HUES64 (cell line): ENCODE results near the gene NT5DC4. TPM values are rescaled to one million over a fixed set of nuclear protein-coding genes. Genes with fewer than 3 reads are reported as not detected.

Experiments used
- H3K27ac ChIP-seq: 2 replicates; pipeline ENCODE4 v1.7.0; 2013; ENCODE audit warnings: low read depth, low read length, inconsistent platforms
- H3K27me3 ChIP-seq: 2 replicates; pipeline ENCODE4 v1.6.1; 2013; ENCODE audit warnings: mild to moderate bottlenecking, low read length; ENCODE audit not compliant: insufficient read depth
- H3K36me3 ChIP-seq: 2 replicates; pipeline ENCODE4 v1.6.1; 2013; ENCODE audit warnings: mild to moderate bottlenecking, low read length; ENCODE audit not compliant: insufficient read depth
- H3K4me1 ChIP-seq: 2 replicates; pipeline ENCODE4 v1.6.1; 2013; ENCODE audit warnings: mild to moderate bottlenecking, low read length, moderate library complexity; ENCODE audit not compliant: insufficient read depth
- H3K4me3 ChIP-seq: 2 replicates; pipeline ENCODE4 v1.5.1; 2013; ENCODE audit warnings: mild to moderate bottlenecking, low read length, moderate library complexity
- H3K9ac ChIP-seq: 2 replicates; pipeline ENCODE4 v1.6.1; 2013; ENCODE audit warnings: mild to moderate bottlenecking, low read depth, low read length
- H3K9me3 ChIP-seq: 2 replicates; pipeline ENCODE4 v1.6.1; 2013; ENCODE audit warnings: low read depth, low read length; ENCODE audit not compliant: insufficient read depth
- WGBS: fragments of 150-250, 120-280 bp; methylation state at CpG from one replicate; pipeline ENCODE4 v1.1.7; 2013; ENCODE audit warnings: missing lambda C conversion rate; 5-methylcytosine and 5-hydroxymethylcytosine counted together
- polyA plus RNA-seq, 2 experiments: library from polyadenylated mRNA; stranded (reverse); fragments of 50-300 nt; gene quantifications; one replicate each; pipeline ENCODE4 v1.2.3, GENCODE V29; 2013

Gene NT5DC4
- not detected for polyA plus RNA-seq (2013, experiment 1 of 2)
- polyA plus RNA-seq (2013, experiment 2 of 2), result not detected

DNA sequence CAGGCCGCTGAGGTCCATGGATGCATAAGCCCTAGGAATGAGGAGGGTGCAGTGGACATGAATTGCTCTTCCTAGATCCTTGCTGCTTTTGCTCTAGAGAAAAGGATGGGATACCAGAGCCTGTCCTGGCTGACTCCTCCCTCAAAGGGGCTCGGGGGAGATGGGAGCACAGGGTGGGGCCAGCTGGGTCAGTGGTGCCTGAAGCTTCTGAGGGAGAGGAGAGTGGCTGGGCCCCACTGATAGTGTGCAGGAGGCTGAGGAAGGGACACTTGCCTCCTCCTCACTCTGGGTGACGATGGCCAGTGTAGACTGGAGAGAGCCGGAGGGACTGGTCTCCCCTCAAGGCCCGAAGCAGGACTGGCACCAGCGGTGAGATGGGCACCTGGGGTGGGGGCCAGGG is at the start of gene NT5DC4:
Gene NT5DC4 (plus strand): TSS at position 236 of the 400 bp plus-strand sequence. CDS start 60 bp downstream, at position 296.
- H3K4me1 ChIP-seq, result no peaks in the 10 kb centered on the region
- H3K9me3 ChIP-seq, result no peaks in the 10 kb centered on the region
- H3K9ac ChIP-seq, result no peak within 1 kb of the TSS
- no peaks in the 10 kb centered on the region for H3K36me3 ChIP-seq
- no peaks in the 10 kb centered on the region for H3K27me3 ChIP-seq
- 92% methylated on average over 6 of the region's 6 CpGs for WGBS
- no peak within 1 kb of the TSS for H3K4me3 ChIP-seq
- no peak within 1 kb of the TSS for H3K27ac ChIP-seq

DNA sequence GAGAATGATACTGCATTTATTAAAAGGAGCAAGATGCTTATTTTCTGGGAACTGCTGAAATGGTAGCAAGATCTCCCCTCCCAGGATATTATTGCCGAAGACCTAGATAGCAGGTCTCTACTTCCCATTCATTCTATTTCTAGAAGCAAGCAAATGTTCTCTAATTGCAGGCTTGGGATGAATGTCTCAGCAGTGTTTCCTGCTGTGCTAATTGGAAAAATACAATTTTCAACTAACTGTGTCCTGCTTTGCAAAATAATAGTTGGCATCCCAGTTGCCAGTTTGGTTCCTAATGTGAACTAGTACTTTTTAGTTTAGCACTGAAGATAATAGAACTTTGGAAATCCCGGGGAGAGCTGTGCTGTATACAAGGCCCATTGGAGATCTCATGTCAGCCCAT is 49.0 kb upstream of the NT5DC4 start:
- Histone ChIP-seq H3K9me3 (no peaks in the 10 kb centered on the region), H3K27me3 (peaks cover 3% of the 10 kb centered on the region; the same call in 1 of the 2 replicates), H3K4me1 (peaks cover 8% of the 10 kb centered on the region; the same call in 1 of the 2 replicates), H3K36me3 (peaks cover 3% of the 10 kb centered on the region; the same call in 1 of the 2 replicates), H3K9ac (no peak overlapping the region), H3K27ac (no peak overlapping the region), H3K4me3 (no peak overlapping the region)
- 74% methylated on average over 2 of the region's 2 CpGs for WGBS

GRCh38 chr2:112673008-112673407 is 47.8 kb upstream of the NT5DC4 start:
- Histone ChIP-seq H3K36me3 (no peaks in the 10 kb centered on the region), H3K27ac (no peak overlapping the region), H3K9ac (no peak overlapping the region), H3K27me3 (peaks cover 3% of the 10 kb centered on the region; the same call in 1 of the 2 replicates), H3K4me1 (peaks cover 8% of the 10 kb centered on the region; the same call in 1 of the 2 replicates), H3K9me3 (no peaks in the 10 kb centered on the region), H3K4me3 (no peak overlapping the region)
- WGBS, result 100% methylated on average over 1 of the region's 1 CpG

DNA sequence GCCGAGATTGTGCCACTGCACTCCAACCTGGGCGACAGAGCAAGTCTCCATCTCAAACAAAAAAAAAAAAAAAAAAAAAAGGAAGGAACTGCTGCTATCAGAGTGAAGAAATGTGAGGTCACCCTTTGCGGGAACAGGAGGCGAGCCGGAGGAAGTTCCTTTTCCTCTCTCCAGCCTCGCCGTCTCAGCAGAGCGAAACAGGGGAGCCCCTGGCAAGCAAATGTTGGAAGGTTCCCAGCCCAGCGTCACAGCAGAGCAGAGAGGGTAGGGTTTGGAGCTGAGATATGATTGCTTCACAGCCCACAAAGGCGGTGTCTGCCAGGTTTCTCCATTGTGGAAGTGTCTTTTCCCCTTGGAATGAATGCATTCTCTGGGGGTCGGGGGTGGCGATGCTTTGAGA is 46.6 kb upstream of the NT5DC4 start:
- Histone ChIP-seq H3K4me3 (no peak overlapping the region), H3K4me1 (peaks cover 8% of the 10 kb centered on the region; the same call in 1 of the 2 replicates), H3K9ac (no peak overlapping the region), H3K27ac (no peak overlapping the region), H3K36me3 (no peaks in the 10 kb centered on the region), H3K27me3 (peaks cover 3% of the 10 kb centered on the region; the same call in 1 of the 2 replicates), H3K9me3 (no peaks in the 10 kb centered on the region)
- WGBS, result 91% methylated on average over 12 of the region's 12 CpGs

GRCh38 chr2:112679484-112679883 is 41.3 kb upstream of the NT5DC4 start:
- Histone ChIP-seq H3K36me3 (no peaks in the 10 kb centered on the region), H3K4me3 (no peak overlapping the region), H3K9me3 (no peaks in the 10 kb centered on the region), H3K9ac (no peak overlapping the region), H3K27me3 (no peaks in the 10 kb centered on the region), H3K4me1 (no peaks in the 10 kb centered on the region), H3K27ac (no peak overlapping the region)
- 80% methylated on average over 3 of the region's 3 CpGs for WGBS

- Histone ChIP-seq H3K9ac (no peak overlapping the region), H3K4me1 (no peaks in the 10 kb centered on the region), H3K4me3 (no peak overlapping the region), H3K36me3 (no peaks in the 10 kb centered on the region), H3K9me3 (no peaks in the 10 kb centered on the region), H3K27ac (no peak overlapping the region), H3K27me3 (no peaks in the 10 kb centered on the region)
- WGBS, result 91% methylated on average over 5 of the region's 5 CpGs
Measured at GRCh38 chr2:112680666-112681101, 40.1 kb upstream of the NT5DC4 start.

GRCh38 chr2:112682101-112682500 is 38.7 kb upstream of the NT5DC4 start:
- H3K9ac ChIP-seq, result no peak overlapping the region
- no peak overlapping the region for H3K4me3 ChIP-seq
- no peaks in the 10 kb centered on the region for H3K36me3 ChIP-seq
- no peak overlapping the region for H3K27ac ChIP-seq
- no peaks in the 10 kb centered on the region for H3K27me3 ChIP-seq
- H3K4me1 ChIP-seq, result no peaks in the 10 kb centered on the region
- WGBS, result 92% methylated on average over 7 of the region's 7 CpGs
- no peaks in the 10 kb centered on the region for H3K9me3 ChIP-seq

DNA sequence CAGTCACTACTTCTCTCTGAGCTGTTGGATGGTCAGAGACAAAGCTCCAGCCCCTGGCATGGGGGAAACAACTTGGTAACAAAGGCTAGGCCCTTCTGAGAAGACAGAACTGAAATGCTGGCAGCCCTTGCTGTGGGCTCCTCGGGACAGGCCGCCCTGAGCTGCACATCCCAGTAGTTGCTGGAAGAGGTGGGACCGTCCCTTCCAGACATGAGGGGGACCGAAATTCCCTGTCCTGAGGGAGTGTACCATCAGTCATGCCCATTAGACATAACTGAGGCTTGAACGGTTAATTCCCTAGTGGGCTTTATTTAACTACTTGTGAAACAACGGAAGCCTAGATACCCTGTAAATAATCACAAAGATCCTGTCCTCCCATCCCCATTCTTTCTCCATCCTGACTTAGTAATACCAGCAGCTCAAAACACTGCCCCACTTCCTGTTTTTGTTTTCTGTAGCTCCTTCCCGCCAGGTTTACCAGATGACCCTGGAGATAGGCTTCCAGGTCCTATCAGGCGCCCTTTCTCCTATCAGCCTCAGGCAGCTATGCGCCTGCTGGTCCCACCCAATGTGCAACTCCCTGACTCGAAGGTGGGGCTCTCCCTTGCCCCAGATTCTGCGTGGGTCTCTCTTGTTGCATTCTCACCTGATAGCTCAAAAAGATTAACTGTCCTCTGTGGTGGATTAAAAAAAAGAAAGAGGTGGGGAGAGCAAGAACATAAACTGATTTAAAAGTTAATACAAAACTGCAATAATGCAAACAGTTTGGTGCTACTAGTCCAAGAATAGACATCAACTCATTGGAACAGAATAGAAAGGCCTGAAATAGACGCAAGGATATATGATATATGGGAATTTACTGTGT is 37.0 kb upstream of the NT5DC4 start:
- no peak overlapping the region for H3K4me3 ChIP-seq
- no peaks in the 10 kb centered on the region for H3K9me3 ChIP-seq
- WGBS, result 90% methylated on average over 12 of the region's 12 CpGs
- H3K27me3 ChIP-seq, result no peaks in the 10 kb centered on the region
- H3K36me3 ChIP-seq, result no peaks in the 10 kb centered on the region
- no peak overlapping the region for H3K27ac ChIP-seq
- no peaks in the 10 kb centered on the region for H3K4me1 ChIP-seq
- H3K9ac ChIP-seq, result no peak overlapping the region

DNA sequence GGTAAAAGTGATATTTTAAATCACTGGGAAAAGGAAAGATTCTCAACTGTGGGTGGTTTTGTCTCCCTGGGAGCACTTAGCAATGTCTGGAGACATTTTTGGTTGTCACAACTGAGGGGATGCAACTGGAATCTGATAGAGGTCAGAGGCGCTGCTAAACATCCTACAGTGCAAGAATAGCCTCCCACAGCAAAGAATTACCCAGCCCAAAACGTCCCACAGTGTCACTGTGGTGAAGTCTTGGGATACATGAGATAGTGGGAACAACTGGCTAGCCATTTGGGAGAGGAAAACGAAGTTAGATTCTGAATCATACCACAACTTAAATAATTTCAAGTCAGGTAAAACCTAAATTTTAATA is 36.4 kb upstream of the NT5DC4 start:
- Histone ChIP-seq H3K36me3 (no peaks in the 10 kb centered on the region), H3K27me3 (no peaks in the 10 kb centered on the region), H3K9me3 (no peaks in the 10 kb centered on the region), H3K4me3 (no peak overlapping the region), H3K4me1 (no peaks in the 10 kb centered on the region), H3K27ac (no peak overlapping the region), H3K9ac (no peak overlapping the region)
- 80% methylated on average over 2 of the region's 3 CpGs for WGBS

DNA sequence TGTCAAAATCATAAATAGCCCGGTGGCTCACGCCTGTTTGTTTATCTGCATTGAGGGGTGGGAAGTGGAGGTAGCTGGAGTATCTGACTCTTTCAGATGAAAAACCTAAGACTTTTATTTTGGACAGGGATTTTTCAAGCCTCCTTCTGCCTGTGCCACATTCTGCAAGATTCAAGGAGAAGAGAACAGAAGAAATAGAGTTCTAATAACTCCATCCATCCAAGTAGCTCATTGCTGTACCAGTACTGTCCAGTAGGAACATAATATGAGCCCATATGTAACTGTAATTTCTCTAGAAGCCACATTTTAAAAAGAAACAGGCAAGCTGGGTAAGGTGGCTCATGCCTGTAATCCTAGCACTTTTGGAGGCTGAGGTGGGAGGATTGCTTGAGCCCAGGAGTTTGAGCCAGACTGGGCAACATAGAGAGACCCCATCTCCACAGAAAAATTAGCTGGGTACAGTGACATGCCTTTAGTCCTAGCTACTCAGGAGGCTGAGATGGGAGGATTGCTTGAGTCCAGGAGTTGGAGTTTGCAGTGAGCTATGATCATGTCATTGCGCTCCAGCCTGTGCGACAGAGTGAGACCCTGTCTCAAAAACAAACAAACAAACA is 35.4 kb upstream of the NT5DC4 start:
- Histone ChIP-seq H3K4me1 (no peaks in the 10 kb centered on the region), H3K27ac (no peak overlapping the region), H3K4me3 (no peak overlapping the region), H3K27me3 (no peaks in the 10 kb centered on the region), H3K9ac (no peak overlapping the region), H3K36me3 (no peaks in the 10 kb centered on the region), H3K9me3 (no peaks in the 10 kb centered on the region)
- WGBS, result 88% methylated on average over 2 of the region's 4 CpGs
